ENCODE data around the gene CBX8.

DNA sequence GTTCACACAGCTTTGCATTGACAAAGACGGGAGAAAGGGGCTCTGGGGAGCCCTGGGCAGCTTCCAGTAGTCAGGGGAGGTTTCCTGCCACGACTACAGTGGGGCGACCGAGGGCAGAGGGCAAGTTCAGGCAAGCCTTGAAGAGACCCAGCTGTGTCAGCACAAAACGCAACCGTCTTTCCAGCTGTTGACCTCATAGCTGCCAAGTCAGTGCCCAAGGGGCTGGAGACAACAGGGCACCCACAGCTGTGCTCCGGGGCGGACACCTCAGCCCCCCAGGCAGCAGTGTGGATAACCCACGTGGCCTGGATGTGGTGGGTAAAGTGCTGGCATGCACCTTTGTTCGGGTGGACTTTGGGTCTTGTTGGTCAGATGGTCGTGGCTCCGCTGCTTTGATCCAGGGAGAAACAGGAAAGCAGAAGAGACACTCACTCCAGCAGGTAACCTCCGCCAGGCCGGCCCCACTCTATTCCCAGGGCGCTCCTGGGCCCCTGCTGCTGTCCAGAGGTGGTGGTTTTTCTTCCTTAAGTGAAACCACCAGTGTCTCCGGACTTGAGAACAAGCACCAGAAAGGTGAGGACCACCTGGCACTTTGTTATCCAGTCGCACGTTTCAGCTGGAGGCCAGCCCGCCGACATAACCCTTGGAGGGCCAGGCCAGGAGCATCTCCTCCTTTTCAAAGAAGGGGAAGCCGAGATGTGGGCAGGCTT is 36.5 kb downstream of the CBX8 start:
- TF ChIP-seq GATA2 (IDR thresholded peaks at IDR 0.05; ENCODE audit: low read depth, low read length) (no peak), GATA3 (IDR thresholded peaks at IDR 0.05; ENCODE audit: low read depth, low read length) (no peak)

Measured in SH-SY5Y (cell line).